OCI-LY1 (cell line): ENCODE results near the gene CACNB1.
"Not testable (repeated sequence)": the region's sequence is repeated elsewhere in the genome, so short reads cannot be mapped to it uniquely, and the experiment has no call there.

ENCODE experiments used
- H2AFZ ChIP-seq: fragments of 200-600 bp; sonication (generic), shearing (Covaris generic); 2 replicates; pipeline ENCODE4 v1.6.0; 2014; ENCODE audit warnings: antibody characterized with exemption, mild to moderate bottlenecking, low read length
- H3F3A ChIP-seq: fragments of 200-600 bp; sonication (generic), shearing (Covaris generic); 2 replicates; pipeline ENCODE4 v1.6.0; 2014; ENCODE audit warnings: mild to moderate bottlenecking, antibody characterized with exemption, low read length, moderate library complexity; ENCODE audit not compliant: insufficient read depth
- H3K27ac ChIP-seq: fragments of 200-600 bp; sonication (generic); 2 replicates; pipeline ENCODE4 v1.5.1; 2014; ENCODE audit warnings: low read length, mixed run types, mild to moderate bottlenecking, low read depth; ENCODE audit not compliant: poor library complexity, severe bottlenecking
- H3K27me3 ChIP-seq: fragments of 200-600 bp; sonication (generic); 2 replicates; pipeline ENCODE4 v1.6.0; 2014; ENCODE audit warnings: antibody characterized with exemption, mild to moderate bottlenecking, low read length, moderate library complexity; ENCODE audit not compliant: insufficient read depth
- H3K36me3 ChIP-seq: fragments of 200-600 bp; sonication (generic); 2 replicates; pipeline ENCODE4 v1.6.1; 2014; ENCODE audit warnings: mild to moderate bottlenecking, antibody characterized with exemption, low read length, moderate library complexity, mixed read lengths; ENCODE audit not compliant: insufficient read depth
- H3K4me1 ChIP-seq: fragments of 200-600 bp; sonication (generic); 2 replicates; pipeline ENCODE4 v1.5.1; 2014; ENCODE audit warnings: mild to moderate bottlenecking, low read length, moderate library complexity; ENCODE audit not compliant: insufficient read depth, severe bottlenecking
- H3K4me2 ChIP-seq: fragments of 200-600 bp; sonication (generic), shearing (Covaris generic); 2 replicates; pipeline ENCODE4 v1.6.1; 2014; ENCODE audit warnings: low read length
- H3K4me3 ChIP-seq: fragments of 200-600 bp; sonication (generic); 2 replicates; pipeline ENCODE4 v1.5.1; 2014; ENCODE audit warnings: low read length, low read depth, mild to moderate bottlenecking, mixed read lengths; ENCODE audit not compliant: poor library complexity, severe bottlenecking
- H3K79me2 ChIP-seq: fragments of 200-600 bp; shearing (Covaris generic); 2 replicates; pipeline ENCODE4 v1.6.1; 2016; ENCODE audit warnings: mixed run types, low read length, mixed read lengths; ENCODE audit not compliant: insufficient read depth
- H3K9ac ChIP-seq: fragments of 200-600 bp; sonication (generic), shearing (Covaris generic); 2 replicates; pipeline ENCODE4 v1.6.1; 2014; ENCODE audit warnings: mild to moderate bottlenecking, low read length, mixed read lengths
- H3K9me2 ChIP-seq: fragments of 200-600 bp; sonication (generic), shearing (Covaris generic); 2 replicates; pipeline ENCODE4 v1.6.1; 2014; ENCODE audit warnings: low read depth, mild to moderate bottlenecking, low read length, mixed read lengths
- H3K9me3 ChIP-seq: fragments of 200-600 bp; shearing (Covaris generic); 2 replicates; pipeline ENCODE4 v1.6.1; 2014; ENCODE audit warnings: low read length, mixed read lengths
- H4K20me1 ChIP-seq: fragments of 200-600 bp; sonication (generic), shearing (Covaris generic); 2 replicates; pipeline ENCODE4 v1.6.0; 2016; ENCODE audit warnings: mild to moderate bottlenecking, low read length; ENCODE audit not compliant: insufficient read depth
- EZH2 ChIP-seq: fragments of 200-600 bp; sonication (generic), shearing (Covaris generic); IDR thresholded peaks from 2 replicates; pipeline ENCODE4 v1.8.0; 2017; ENCODE audit warnings: borderline replicate concordance, mixed run types, mild to moderate bottlenecking, antibody characterized with exemption, low read length, moderate library complexity, mixed read lengths
- TF ChIP-seq, protein P1 (sequence below): fragments of 200-600 bp; sonication (generic), shearing (Covaris generic); IDR thresholded peaks from 2 replicates; pipeline ENCODE4 v1.5.1; 2017; ENCODE audit warnings: mild to moderate bottlenecking, antibody characterized with exemption, low read length, moderate library complexity, mixed read lengths

CACNB1 gene

GRCh38 chr17:39170109-39170508 lies 27.4 kb downstream of the CACNB1 start:
- no peak overlapping the region for H2AFZ ChIP-seq
- H3F3A ChIP-seq = no peaks in the 10 kb centered on the region
- no peaks in the 10 kb centered on the region for H4K20me1 ChIP-seq
- no peaks in the 10 kb centered on the region for H3K9me2 ChIP-seq
- H3K9ac ChIP-seq = no peak overlapping the region
- peaks cover 7% of the 10 kb centered on the region for H3K4me1 ChIP-seq
- H3K36me3 ChIP-seq = peaks cover under 1% of the 10 kb centered on the region; the same call in 1 of the 2 replicates
- H3K27ac ChIP-seq = no peak overlapping the region
- no peak for TF ChIP-seq EZH2
- TF ChIP-seq, protein P1, sequence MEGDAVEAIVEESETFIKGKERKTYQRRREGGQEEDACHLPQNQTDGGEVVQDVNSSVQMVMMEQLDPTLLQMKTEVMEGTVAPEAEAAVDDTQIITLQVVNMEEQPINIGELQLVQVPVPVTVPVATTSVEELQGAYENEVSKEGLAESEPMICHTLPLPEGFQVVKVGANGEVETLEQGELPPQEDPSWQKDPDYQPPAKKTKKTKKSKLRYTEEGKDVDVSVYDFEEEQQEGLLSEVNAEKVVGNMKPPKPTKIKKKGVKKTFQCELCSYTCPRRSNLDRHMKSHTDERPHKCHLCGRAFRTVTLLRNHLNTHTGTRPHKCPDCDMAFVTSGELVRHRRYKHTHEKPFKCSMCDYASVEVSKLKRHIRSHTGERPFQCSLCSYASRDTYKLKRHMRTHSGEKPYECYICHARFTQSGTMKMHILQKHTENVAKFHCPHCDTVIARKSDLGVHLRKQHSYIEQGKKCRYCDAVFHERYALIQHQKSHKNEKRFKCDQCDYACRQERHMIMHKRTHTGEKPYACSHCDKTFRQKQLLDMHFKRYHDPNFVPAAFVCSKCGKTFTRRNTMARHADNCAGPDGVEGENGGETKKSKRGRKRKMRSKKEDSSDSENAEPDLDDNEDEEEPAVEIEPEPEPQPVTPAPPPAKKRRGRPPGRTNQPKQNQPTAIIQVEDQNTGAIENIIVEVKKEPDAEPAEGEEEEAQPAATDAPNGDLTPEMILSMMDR = no peak
- H3K4me2 ChIP-seq = no peak overlapping the region
- no peaks in the 10 kb centered on the region for H3K9me3 ChIP-seq
- H3K79me2 ChIP-seq = no peaks in the 10 kb centered on the region
- no peaks in the 10 kb centered on the region; the same call in 1 of the 2 replicates for H3K27me3 ChIP-seq
- no peak overlapping the region for H3K4me3 ChIP-seq

DNA sequence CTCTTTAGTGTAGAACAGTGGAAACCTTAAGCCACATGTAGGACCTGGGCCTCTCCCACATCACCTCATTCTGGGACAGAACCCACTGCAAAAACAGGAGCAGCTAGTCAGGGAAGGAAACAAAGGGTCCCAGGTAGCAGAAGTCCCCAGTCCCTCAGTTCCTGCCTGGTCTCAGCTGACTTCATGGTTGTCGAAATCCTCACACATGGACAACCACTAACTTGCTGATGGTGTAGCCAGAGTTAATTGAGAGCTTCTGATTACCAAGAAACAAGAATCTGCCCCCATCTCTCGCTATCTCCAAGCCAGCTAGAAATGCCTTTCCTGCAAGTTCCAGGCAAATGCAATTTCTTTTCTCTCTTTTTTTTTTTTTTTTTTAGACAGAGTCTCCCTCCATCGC lies 28.0 kb downstream of the CACNB1 start:
- Histone ChIP-seq H3F3A (no peaks in the 10 kb centered on the region), H3K9me2 (no peaks in the 10 kb centered on the region), H3K9ac (no peak overlapping the region), H3K9me3 (no peaks in the 10 kb centered on the region), H3K36me3 (no peaks in the 10 kb centered on the region), H3K27ac (no peak overlapping the region), H3K4me3 (no peak overlapping the region), H2AFZ (no peak overlapping the region), H3K79me2 (no peaks in the 10 kb centered on the region), H3K27me3 (no peaks in the 10 kb centered on the region; the same call in 1 of the 2 replicates), H3K4me1 (peaks cover 6% of the 10 kb centered on the region), H4K20me1 (no peaks in the 10 kb centered on the region), H3K4me2 (no peak overlapping the region)
- TF ChIP-seq, protein P1 = no peak
- no peak for TF ChIP-seq EZH2

DNA sequence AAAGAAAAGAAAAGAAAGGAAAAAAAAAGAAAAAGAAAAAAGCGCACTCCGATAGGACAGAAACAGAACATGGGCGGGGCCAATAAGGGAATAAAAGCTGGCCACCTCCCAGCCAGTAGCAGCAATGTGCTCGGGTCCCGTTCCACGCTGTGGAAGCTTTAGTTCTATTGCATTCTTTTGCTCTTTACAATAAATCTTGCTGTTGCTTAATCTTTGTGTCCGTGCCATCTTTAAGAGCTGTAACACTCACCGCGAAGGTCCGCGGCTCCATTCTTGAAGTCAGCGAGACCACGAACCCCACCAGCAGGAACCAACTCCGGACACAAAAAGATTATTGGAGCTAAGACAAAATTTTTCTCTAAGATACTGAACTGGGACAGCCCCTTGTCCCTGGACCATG lies 28.4 kb downstream of the CACNB1 start:
- peaks cover 6% of the 10 kb centered on the region for H3K4me1 ChIP-seq
- H3K4me2 ChIP-seq = no peak overlapping the region
- H4K20me1 ChIP-seq = no peaks in the 10 kb centered on the region
- H3K27me3 ChIP-seq = no peaks in the 10 kb centered on the region; the same call in 1 of the 2 replicates
- H2AFZ ChIP-seq = no peak overlapping the region
- H3F3A ChIP-seq = no peaks in the 10 kb centered on the region
- H3K36me3 ChIP-seq = no peaks in the 10 kb centered on the region
- H3K9me2 ChIP-seq = no peaks in the 10 kb centered on the region
- H3K27ac ChIP-seq = no peak overlapping the region
- no peaks in the 10 kb centered on the region for H3K9me3 ChIP-seq
- no peaks in the 10 kb centered on the region for H3K79me2 ChIP-seq
- TF ChIP-seq, protein P1 = no peak
- no peak for TF ChIP-seq EZH2
- H3K9ac ChIP-seq = no peak overlapping the region
- no peak overlapping the region for H3K4me3 ChIP-seq

- H3K4me2 ChIP-seq, H3K27me3 ChIP-seq, H3K9ac ChIP-seq, H3K4me3 ChIP-seq, H3K79me2 ChIP-seq, H2AFZ ChIP-seq, H3K9me3 ChIP-seq, H3K4me1 ChIP-seq, H3K27ac ChIP-seq, H3K36me3 ChIP-seq, H3K9me2 ChIP-seq, H3F3A ChIP-seq, H4K20me1 ChIP-seq: not testable (repeated sequence)
Observed at GRCh38 chr17:39168503-39168902, 29.0 kb downstream of the CACNB1 start.
